Hematopoietic multipotent progenitor cell treated with erythropoietin and hydrocortisone succinate and interleukin-3 and kit ligand, for 15 days (in vitro differentiated cells): ENCODE data around the gene RBM27.
"Not testable (repeated sequence)": the region's sequence is repeated elsewhere in the genome, so short reads cannot be mapped to it uniquely, and the experiment has no call there.

Source experiments
- DNase-seq: peaks from one replicate; pipeline ENCODE4 v3.0.0-alpha.2; 2015; ENCODE audit warnings: low spot score

The RBM27 gene

DNA sequence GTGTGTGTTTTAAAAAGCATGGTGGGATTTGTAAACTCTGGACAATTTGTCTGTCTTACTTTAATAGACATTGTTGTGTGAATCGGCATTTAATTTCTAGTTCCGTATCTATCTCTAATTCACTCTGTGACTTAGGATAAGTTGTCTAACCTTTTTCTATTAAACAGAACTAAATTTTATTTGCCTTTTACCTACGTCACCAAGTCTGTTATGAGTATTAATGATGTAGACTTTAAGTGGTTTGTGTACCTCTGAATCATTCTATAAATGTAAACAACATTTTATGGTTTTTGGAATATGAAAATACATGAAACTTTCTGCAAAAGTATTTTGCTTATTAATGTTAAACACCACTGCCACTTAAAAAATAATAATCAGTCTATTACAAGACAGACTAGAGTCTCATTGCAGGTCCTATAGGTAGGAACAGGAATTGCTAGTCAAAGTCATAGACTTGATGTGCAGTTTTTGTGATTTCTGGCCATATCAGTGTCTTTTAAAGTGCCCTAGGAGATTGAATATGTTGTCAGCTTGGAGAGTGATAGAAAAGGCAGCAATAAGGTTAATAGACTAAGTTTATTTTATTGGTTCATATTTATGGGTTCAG, 5.6 kb downstream of the RBM27 start:
- no peak for DNase-seq

DNA sequence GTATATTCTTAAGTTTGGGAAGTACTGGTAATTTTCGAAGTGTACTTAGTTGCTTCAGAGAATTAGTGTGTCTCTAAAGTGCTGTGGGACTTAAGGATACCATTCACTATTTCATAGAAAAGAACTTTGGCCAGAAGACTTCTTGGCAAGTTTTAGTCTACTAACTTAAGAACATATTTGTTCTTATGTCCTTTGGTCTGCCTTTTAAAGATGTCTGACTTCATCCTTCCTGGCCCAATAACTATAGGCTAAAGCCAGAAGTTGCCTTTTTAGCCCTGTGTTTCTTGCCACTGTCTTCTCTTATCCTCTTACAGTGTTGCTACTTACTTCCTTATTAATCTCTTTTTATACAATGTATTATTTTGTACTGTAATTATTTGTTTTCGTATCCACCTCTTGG, 6.3 kb downstream of the RBM27 start:
- DNase-seq: no peak

DNA sequence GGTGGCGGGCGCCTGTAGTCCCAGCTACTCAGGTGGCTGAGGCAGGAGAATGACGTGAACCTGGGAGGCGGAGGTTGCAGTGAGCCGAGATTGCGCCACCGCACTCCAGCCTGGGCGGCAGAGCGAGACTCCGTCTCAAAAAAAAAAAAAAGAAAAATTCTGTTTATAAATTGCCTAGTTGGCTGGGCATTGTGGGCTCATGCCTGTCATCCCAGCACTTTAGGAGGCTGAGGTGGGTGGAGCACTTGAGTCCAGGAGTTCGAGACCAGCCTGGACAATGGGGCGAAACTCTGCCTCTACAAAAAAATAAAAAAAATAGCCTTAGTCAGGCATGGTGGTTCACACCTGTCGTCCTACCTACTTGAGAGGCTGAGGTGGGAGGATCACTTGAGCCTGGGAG, 7.4 kb downstream of the RBM27 start:
- DNase-seq: not testable (repeated sequence)

DNA sequence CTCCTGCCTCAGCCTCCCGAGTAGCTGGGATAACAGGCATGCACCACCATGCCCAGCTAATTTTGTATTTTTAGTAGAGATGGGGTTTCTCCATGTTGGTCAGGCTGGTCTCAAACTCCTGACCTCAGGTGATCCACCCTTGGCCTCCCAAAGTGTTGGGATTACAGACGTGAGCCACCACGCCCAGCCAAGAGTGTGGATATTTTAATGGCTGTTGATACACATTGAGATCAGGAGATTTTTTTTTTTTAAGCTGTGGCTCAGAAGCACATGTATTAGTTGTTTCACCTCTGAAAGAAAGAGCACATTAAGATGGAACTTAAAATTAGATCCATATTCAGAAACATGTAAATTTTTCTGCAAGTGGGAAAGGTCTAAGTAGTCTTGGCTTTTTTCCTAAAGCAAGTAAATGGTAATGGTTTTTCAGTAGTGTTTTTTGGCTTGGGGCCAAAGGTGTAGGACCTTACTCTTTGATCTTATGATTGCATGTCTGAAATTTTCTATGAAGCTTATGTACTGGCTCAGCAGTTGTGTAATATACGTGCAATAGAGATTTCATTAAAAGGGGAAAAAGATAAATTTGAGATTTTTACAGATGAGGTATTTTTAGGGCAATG, 9.9 kb downstream of the RBM27 start:
- peak; percentile 24 for DNase-seq

- DNase-seq: not testable (repeated sequence)
These were observed 11.5 kb downstream of the RBM27 start for GRCh38 chr5:146214881-146215280.

DNA sequence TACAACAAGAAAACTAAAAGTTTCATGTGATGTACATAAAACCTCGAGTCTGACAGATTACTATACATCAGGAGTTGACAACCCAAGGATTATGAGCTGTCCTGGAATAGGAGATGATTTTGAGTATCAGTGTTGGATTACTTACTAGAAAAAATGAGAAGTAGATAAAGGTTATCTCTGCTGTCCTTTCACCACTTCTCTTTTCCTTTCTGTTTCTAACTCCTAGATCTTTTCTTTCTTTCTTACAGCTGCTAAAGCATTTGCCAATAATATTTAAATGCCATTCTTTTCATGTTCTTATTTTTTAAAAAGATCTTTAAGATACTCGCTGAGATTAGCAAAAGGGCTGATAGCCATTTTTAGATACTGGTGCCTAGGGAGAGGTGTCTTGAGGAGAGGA, 14.8 kb downstream of the RBM27 start:
- DNase-seq: no peak

- no peak for DNase-seq
These were observed 15.8 kb downstream of the RBM27 start for GRCh38 chr5:146219243-146219642.

DNA sequence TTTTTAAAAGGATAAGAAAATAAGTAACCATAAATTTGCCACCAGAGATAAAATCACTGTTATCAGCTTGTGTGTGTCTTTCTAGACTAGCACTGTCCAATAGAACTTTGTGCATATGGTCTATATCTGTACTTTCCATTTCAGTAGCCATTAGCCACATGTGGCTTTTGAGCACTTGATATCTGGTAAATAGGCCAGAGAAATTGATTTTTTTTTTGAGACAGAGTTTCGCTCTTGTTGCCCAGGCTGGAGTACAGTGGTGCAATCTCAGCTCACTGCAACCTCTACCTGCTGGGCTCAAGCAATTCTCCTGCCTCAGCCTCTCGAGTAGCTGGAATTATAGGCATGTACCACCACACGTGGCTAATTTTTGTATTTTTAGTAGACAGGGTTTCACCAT, 17.8 kb downstream of the RBM27 start:
- DNase-seq: no peak

DNA sequence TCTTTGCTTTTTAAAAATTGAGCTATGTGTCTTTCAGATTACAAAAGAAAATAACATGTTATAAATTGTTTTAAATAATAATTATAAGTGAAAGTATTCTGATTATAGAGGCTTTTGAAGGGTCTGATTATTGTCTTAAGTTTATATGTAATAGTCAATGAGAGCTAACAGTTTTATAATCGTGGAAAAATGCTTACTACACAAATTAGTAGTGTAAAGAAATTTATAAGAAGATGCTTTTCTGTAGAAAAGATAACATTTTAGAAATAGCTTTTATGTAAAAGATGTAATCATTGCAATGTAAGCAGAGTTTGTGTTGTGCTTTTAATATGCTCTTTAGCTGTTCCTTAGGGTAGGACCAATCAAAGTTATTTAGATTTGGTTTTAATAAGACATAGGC, 18.6 kb downstream of the RBM27 start:
- DNase-seq: no peak

GRCh38 chr5:146223179-146223578, 19.8 kb downstream of the RBM27 start:
- no peak for DNase-seq

DNA sequence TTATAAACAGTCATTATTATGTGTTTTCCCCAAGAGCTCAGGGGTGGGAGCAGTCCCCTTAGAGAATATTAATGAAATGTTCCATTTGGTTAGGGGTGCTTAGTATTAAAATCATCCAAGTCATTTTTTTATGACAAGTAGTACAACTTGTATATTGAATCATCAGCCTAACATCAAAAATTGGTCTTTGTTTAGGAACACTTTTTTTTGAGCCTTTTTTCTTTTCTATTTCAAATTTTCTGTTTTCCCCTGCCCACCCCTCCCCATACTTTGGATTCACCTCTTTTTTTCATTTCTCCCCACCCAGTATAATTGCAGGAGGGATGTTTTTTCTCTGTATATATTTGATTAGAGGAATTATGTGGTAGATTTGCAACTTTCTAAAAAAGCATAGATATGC, 25.8 kb downstream of the RBM27 start:
- DNase-seq: no peak

DNA sequence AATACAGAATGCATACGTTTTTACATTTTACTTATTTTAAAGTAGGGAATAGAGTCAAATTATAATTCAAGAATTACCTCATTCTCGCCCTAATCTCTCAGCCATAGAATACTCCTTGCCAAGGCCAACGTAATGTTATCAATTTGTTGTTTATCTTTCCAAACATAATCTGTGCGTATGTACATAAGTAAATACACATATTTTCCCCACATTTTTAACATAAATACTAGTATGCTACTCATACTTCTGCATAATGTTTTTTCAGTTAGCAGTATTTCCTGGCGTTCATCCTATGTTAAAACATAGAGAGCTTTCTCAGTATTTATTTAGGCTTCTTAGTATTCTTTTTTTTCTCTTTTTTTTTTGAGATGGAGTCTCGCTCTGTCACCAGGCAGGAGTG, 28.8 kb downstream of the RBM27 start:
- no peak for DNase-seq

DNA sequence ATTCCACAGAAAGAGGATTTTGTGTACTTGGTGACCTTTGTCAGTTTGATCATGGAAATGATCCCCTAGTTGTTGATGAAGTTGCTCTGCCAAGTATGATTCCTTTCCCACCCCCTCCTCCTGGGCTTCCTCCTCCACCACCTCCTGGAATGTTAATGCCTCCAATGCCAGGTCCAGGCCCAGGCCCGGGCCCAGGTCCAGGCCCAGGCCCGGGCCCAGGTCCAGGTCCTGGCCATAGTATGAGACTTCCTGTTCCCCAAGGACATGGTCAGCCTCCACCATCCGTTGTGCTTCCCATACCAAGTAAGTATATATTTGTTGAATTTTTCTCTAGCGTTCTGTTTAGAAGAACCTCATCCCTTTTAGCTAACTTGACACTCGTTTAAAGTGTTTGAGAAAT, 30.0 kb downstream of the RBM27 start:
- DNase-seq: no peak

DNA sequence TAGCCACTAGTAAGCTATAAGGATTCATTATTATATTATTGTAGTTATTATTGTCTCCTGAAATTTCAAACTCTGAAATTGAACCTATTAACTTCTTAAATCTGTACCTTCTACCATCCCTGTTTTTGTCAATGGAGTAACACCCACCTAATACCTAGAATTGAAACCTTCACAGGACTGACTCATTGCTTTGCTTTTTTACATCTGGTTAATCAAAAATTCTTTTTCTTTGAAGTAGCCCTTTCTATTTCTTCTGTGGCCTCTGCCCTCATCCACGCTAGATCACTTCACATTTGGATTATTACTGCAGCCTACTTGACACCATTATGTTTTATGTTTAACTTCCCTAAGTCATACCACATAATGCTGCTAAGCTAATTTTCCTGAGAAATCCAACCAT, 35.6 kb downstream of the RBM27 start:
- DNase-seq: no peak

DNA sequence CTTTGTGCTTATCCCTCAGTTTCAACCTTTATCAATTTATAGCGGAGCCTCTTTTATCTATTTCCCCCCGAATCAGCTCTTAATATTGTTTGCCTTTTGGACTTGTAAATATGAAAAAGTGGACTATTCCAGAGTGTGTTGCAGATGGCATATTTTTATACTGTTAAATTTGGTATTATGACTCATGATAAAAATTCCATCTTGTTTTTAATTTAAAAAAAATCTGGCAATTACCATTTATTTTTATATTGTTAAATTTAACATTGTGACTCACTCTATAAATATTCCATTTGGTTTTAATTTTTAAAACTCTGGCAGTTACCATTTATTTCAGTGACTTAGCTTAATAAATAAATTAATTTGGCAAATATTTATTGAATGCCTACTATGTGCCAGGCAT, 37.5 kb downstream of the RBM27 start:
- DNase-seq: no peak

DNA sequence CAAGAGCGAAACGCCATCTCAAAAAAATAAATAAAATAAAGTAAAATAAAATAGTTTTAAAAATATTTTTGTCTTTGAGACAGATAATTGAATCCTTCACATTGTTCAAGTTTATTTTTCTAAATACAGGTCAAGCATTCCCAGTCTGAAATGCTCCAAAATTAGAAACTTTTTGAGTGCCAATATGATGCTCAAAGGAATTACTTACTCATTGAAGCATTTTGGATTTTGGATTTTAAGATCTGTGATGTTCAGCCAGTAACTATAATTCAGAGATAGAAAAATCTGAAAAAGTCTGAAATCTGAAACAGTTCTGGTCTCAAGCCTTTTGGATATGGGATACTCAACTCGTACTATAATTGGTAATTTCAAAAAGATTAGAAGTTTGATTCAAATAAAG, 39.8 kb downstream of the RBM27 start:
- no peak for DNase-seq

DNA sequence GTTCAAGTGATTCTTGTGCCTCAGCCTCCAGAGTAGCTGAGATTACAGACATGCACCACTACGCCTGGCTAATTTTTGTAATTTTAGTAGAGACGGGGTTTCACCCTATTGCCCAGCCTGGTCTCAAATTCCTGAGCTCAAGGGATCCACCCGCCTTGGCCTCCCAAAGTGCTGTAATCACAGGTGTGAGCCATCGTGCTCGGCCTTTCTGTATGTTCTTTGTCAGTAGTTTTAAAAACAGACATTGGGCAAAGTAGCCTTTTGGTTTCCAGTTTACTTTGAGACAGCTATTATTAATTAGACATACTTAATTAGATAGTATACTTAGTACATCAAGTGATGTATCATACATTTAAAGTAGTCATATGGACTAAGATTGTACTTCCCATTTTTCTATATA, 45.2 kb downstream of the RBM27 start:
- no peak for DNase-seq

DNA sequence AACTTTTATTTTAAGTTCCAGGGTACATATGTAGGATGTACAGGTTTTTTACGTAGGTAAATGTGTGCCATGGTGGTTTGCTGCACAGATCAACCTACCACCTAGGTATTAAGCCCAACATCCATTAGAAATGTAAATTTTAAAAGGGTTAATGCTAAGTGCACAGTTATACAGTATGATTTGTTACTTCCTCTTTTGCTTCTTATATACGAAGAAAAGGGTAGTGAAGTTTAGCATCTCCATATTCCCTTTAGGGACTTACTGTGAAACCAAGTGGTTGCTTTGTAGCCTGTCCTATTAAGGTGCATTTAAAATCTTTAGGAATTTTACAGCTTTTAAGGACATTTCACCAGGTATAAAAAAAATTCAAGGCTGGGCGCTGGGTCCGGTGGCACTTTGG, 46.4 kb downstream of the RBM27 start:
- no peak for DNase-seq
